ENCODE data around the gene ST3GAL3. TPM values are rescaled to one million over a fixed set of nuclear protein-coding genes. Genes with fewer than 3 reads are reported as not detected.

ST3GAL3 gene
- total and polyA plus RNA-seq, 2 experiments from 2014 or later: 4.5 to 7.0 TPM

DNA sequence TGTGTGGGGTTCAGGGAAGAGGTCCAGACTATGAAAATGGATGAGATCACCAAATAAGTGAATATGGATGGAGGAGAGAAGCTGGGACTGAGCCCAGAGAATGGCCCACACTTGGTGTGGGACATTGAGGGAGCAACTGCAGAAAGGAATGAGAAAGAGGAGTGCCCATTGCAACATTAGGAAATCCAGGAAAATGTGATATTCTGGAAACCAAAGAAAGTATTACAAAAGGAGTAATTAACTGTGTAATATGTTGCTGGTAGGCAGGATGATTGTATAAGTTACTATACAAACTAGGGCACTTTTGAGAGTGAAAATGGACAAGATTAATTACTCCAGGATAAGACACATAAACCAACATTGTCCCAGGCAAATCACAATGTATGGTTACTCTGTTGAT lies 166.5 kb downstream of the ST3GAL3 start:
- no peak overlapping the region for H3K27ac Mint-ChIP-seq
- TF ChIP-seq, protein P1, sequence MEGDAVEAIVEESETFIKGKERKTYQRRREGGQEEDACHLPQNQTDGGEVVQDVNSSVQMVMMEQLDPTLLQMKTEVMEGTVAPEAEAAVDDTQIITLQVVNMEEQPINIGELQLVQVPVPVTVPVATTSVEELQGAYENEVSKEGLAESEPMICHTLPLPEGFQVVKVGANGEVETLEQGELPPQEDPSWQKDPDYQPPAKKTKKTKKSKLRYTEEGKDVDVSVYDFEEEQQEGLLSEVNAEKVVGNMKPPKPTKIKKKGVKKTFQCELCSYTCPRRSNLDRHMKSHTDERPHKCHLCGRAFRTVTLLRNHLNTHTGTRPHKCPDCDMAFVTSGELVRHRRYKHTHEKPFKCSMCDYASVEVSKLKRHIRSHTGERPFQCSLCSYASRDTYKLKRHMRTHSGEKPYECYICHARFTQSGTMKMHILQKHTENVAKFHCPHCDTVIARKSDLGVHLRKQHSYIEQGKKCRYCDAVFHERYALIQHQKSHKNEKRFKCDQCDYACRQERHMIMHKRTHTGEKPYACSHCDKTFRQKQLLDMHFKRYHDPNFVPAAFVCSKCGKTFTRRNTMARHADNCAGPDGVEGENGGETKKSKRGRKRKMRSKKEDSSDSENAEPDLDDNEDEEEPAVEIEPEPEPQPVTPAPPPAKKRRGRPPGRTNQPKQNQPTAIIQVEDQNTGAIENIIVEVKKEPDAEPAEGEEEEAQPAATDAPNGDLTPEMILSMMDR (conservative IDR thresholded peaks at IDR 0.05; ENCODE audit: low read depth in 2 of 2): no peak
- no peaks in the 10 kb centered on the region for H3K4me1 Mint-ChIP-seq
- H3K27ac ChIP-seq (ENCODE audit: low read depth): no peak overlapping the region
- no peaks in the 10 kb centered on the region for H3K9me3 Mint-ChIP-seq
- no peaks in the 10 kb centered on the region for H3K36me3 Mint-ChIP-seq (ENCODE audit: low read depth)
- DNase-seq (ENCODE audit: low spot score) (no peak), ATAC-seq (no peak)
- H4K20me1 ChIP-seq (replicated peaks; ENCODE audit: insufficient read depth): no peaks in the 10 kb centered on the region
- H2AFZ ChIP-seq: no peak overlapping the region
- H3K4me3 Mint-ChIP-seq: no peak overlapping the region
- no peaks in the 10 kb centered on the region for H3K27me3 Mint-ChIP-seq (ENCODE audit: insufficient read depth, low read depth, poor library complexity)
- no peaks in the 10 kb centered on the region for H3K4me1 ChIP-seq (ENCODE audit: insufficient read depth)
- no peaks in the 10 kb centered on the region for H3F3A ChIP-seq (replicated peaks; ENCODE audit: low read depth)
- no peak overlapping the region for H3K4me3 ChIP-seq
- 0 out of 2 replicates have a peak, but pooled peaks cover 6% of the 10 kb centered on the region for H3K9me2 ChIP-seq (ENCODE audit: insufficient read depth)
- H3K36me3 ChIP-seq (ENCODE audit: insufficient read depth): no peaks in the 10 kb centered on the region
- H3K79me2 ChIP-seq (replicated peaks; ENCODE audit: insufficient read depth): no peaks in the 10 kb centered on the region
- H3K27me3 ChIP-seq (ENCODE audit: insufficient read depth): no peaks in the 10 kb centered on the region
- no peak overlapping the region for H3K4me2 ChIP-seq

DNA sequence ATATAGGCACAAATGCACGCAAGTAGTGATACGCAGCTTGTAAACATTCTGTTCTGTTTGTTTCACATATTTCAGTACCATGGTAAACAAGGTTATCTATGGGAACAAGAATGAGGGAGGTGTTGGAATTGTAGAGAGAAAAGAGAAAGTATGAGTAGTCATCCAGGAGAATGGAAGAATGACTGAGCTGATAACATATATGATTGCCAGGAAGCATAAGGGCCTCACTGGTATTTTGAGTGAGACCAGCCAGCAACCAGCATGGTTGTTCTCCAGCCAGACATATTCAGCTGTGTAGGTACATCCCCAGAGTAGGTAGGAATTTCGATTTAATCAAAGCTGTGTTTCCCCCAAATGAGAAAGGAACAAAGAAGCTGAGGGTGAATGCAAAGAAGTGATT lies 167.4 kb downstream of the ST3GAL3 start:
- H3K4me3 ChIP-seq: no peak overlapping the region
- no peaks in the 10 kb centered on the region for H4K20me1 ChIP-seq (replicated peaks; ENCODE audit: insufficient read depth)
- ATAC-seq (no peak), DNase-seq (ENCODE audit: low spot score) (no peak)
- H3K4me3 Mint-ChIP-seq: no peak overlapping the region
- H3K27me3 Mint-ChIP-seq (ENCODE audit: insufficient read depth, low read depth, poor library complexity): no peaks in the 10 kb centered on the region
- no peaks in the 10 kb centered on the region for H3K36me3 ChIP-seq (ENCODE audit: insufficient read depth)
- H3K27ac ChIP-seq (ENCODE audit: low read depth): no peak overlapping the region
- H3F3A ChIP-seq (replicated peaks; ENCODE audit: low read depth): no peaks in the 10 kb centered on the region
- no peak overlapping the region for H3K4me2 ChIP-seq
- H3K27ac Mint-ChIP-seq: no peak overlapping the region
- 0 out of 2 replicates have a peak, but pooled peaks cover 6% of the 10 kb centered on the region for H3K9me2 ChIP-seq (ENCODE audit: insufficient read depth)
- no peaks in the 10 kb centered on the region for H3K4me1 Mint-ChIP-seq
- H3K9me3 Mint-ChIP-seq: no peaks in the 10 kb centered on the region
- H3K4me1 ChIP-seq (ENCODE audit: insufficient read depth): no peaks in the 10 kb centered on the region
- no peaks in the 10 kb centered on the region for H3K27me3 ChIP-seq (ENCODE audit: insufficient read depth)
- H2AFZ ChIP-seq: no peak overlapping the region
- no peaks in the 10 kb centered on the region for H3K79me2 ChIP-seq (replicated peaks; ENCODE audit: insufficient read depth)
- no peaks in the 10 kb centered on the region for H3K36me3 Mint-ChIP-seq (ENCODE audit: low read depth)
- no peak for TF ChIP-seq EZH2phosphoT487 (IDR thresholded peaks at IDR 0.05; ENCODE audit: unreplicated experiment)
- TF ChIP-seq NANOG (IDR thresholded peaks at IDR 0.05; ENCODE audit: borderline replicate concordance): no peak
- TF ChIP-seq, protein P2, sequence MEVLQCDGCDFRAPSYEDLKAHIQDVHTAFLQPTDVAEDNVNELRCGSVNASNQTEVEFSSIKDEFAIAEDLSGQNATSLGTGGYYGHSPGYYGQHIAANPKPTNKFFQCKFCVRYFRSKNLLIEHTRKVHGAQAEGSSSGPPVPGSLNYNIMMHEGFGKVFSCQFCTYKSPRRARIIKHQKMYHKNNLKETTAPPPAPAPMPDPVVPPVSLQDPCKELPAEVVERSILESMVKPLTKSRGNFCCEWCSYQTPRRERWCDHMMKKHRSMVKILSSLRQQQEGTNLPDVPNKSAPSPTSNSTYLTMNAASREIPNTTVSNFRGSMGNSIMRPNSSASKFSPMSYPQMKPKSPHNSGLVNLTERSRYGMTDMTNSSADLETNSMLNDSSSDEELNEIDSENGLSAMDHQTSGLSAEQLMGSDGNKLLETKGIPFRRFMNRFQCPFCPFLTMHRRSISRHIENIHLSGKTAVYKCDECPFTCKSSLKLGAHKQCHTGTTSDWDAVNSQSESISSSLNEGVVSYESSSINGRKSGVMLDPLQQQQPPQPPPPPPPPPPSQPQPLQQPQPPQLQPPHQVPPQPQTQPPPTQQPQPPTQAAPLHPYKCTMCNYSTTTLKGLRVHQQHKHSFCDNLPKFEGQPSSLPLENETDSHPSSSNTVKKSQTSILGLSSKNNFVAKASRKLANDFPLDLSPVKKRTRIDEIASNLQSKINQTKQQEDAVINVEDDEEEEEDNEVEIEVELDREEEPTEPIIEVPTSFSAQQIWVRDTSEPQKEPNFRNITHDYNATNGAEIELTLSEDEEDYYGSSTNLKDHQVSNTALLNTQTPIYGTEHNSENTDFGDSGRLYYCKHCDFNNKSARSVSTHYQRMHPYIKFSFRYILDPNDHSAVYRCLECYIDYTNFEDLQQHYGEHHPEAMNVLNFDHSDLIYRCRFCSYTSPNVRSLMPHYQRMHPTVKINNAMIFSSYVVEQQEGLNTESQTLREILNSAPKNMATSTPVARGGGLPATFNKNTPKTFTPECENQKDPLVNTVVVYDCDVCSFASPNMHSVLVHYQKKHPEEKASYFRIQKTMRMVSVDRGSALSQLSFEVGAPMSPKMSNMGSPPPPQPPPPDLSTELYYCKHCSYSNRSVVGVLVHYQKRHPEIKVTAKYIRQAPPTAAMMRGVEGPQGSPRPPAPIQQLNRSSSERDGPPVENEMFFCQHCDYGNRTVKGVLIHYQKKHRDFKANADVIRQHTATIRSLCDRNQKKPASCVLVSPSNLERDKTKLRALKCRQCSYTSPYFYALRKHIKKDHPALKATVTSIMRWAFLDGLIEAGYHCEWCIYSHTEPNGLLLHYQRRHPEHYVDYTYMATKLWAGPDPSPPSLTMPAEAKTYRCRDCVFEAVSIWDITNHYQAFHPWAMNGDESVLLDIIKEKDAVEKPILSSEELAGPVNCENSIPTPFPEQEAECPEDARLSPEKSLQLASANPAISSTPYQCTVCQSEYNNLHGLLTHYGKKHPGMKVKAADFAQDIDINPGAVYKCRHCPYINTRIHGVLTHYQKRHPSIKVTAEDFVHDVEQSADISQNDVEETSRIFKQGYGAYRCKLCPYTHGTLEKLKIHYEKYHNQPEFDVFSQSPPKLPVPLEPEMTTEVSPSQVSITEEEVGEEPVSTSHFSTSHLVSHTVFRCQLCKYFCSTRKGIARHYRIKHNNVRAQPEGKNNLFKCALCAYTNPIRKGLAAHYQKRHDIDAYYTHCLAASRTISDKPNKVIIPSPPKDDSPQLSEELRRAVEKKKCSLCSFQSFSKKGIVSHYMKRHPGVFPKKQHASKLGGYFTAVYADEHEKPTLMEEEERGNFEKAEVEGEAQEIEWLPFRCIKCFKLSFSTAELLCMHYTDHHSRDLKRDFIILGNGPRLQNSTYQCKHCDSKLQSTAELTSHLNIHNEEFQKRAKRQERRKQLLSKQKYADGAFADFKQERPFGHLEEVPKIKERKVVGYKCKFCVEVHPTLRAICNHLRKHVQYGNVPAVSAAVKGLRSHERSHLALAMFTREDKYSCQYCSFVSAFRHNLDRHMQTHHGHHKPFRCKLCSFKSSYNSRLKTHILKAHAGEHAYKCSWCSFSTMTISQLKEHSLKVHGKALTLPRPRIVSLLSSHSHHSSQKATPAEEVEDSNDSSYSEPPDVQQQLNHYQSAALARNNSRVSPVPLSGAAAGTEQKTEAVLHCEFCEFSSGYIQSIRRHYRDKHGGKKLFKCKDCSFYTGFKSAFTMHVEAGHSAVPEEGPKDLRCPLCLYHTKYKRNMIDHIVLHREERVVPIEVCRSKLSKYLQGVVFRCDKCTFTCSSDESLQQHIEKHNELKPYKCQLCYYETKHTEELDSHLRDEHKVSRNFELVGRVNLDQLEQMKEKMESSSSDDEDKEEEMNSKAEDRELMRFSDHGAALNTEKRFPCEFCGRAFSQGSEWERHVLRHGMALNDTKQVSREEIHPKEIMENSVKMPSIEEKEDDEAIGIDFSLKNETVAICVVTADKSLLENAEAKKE (CRISPR knock-in tag; IDR thresholded peaks at IDR 0.05): no peak
- TF ChIP-seq, protein P1 (conservative IDR thresholded peaks at IDR 0.05; ENCODE audit: low read depth in 2 of 2): no peak
- TF ChIP-seq, protein P3, sequence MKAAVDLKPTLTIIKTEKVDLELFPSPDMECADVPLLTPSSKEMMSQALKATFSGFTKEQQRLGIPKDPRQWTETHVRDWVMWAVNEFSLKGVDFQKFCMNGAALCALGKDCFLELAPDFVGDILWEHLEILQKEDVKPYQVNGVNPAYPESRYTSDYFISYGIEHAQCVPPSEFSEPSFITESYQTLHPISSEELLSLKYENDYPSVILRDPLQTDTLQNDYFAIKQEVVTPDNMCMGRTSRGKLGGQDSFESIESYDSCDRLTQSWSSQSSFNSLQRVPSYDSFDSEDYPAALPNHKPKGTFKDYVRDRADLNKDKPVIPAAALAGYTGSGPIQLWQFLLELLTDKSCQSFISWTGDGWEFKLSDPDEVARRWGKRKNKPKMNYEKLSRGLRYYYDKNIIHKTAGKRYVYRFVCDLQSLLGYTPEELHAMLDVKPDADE (IDR thresholded peaks at IDR 0.05): no peak
- TF ChIP-seq, protein P4, sequence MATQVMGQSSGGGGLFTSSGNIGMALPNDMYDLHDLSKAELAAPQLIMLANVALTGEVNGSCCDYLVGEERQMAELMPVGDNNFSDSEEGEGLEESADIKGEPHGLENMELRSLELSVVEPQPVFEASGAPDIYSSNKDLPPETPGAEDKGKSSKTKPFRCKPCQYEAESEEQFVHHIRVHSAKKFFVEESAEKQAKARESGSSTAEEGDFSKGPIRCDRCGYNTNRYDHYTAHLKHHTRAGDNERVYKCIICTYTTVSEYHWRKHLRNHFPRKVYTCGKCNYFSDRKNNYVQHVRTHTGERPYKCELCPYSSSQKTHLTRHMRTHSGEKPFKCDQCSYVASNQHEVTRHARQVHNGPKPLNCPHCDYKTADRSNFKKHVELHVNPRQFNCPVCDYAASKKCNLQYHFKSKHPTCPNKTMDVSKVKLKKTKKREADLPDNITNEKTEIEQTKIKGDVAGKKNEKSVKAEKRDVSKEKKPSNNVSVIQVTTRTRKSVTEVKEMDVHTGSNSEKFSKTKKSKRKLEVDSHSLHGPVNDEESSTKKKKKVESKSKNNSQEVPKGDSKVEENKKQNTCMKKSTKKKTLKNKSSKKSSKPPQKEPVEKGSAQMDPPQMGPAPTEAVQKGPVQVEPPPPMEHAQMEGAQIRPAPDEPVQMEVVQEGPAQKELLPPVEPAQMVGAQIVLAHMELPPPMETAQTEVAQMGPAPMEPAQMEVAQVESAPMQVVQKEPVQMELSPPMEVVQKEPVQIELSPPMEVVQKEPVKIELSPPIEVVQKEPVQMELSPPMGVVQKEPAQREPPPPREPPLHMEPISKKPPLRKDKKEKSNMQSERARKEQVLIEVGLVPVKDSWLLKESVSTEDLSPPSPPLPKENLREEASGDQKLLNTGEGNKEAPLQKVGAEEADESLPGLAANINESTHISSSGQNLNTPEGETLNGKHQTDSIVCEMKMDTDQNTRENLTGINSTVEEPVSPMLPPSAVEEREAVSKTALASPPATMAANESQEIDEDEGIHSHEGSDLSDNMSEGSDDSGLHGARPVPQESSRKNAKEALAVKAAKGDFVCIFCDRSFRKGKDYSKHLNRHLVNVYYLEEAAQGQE (IDR thresholded peaks at IDR 0.05; ENCODE audit: unreplicated experiment): no peak

Data from GM23338 (cell line).